Stomach (tissue), 4 donors: ENCODE results near the gene MAST4.

Source experiments
- CTCF ChIP-seq, 7 experiments: fragments of 450-650 bp in 4 of 7; fragments of 200-600 bp in 3 of 7; sonication (generic) in 3 of 7; IDR thresholded peaks; one replicate each; pipeline ENCODE4 v1.5.1; 2016 to 2019; ENCODE audit warnings: antibody characterized with exemption in 7 of 7, control low read depth in 2 of 7, mild to moderate bottlenecking in 1 of 7
- POLR2AphosphoS5 ChIP-seq, 3 donors: sonication (generic); formaldehyde crosslinking; IDR thresholded peaks; one replicate each; pipeline ENCODE4 v1.6.1; 2016; ENCODE audit warnings: antibody characterized with exemption in 3 of 3

GRCh38 chr5:67058998-67059743, 463.0 kb downstream of the MAST4 start:
- TF ChIP-seq CTCF (IDR thresholded peaks at IDR 0.05) = no peak
- no peak for TF ChIP-seq POLR2AphosphoS5 (IDR thresholded peaks at IDR 0.05)
